ENCODE measurements around the gene CDC16. TPM values are rescaled to one million over a fixed set of nuclear protein-coding genes. Genes with fewer than 3 reads are reported as not detected.

CDC16 gene
- 48.8 and 50.6 TPM in 2 replicates for polyA plus RNA-seq (2013)

GRCh38 chr13:114234645-114235421 lies at the start of gene CDC16:
Gene CDC16, plus strand, starts transcription at chr13:114234897. Its CDS starts 188 bp downstream, at chr13:114235085.
- no peak within 1 kb of the TSS for H3K23ac ChIP-seq (ENCODE audit: low read length)
- peaks cover 19 to 25% of the 10 kb centered on the region in 2 experiments for H3K36me3 ChIP-seq (ENCODE audit: control insufficient read depth in 1 of 2, insufficient read depth in 2 of 2, low read length in 2 of 2)
- no peaks in the 10 kb centered on the region for H3K9me3 ChIP-seq (ENCODE audit: insufficient read depth, low read depth, low read length)
- H3K14ac ChIP-seq (ENCODE audit: low read length), result peak within 1 kb of the TSS; percentile 93
- H4K91ac ChIP-seq (ENCODE audit: low read depth, low read length), result peak within 1 kb of the TSS; percentile 86
- peaks cover 7% of the 10 kb centered on the region for H3K79me1 ChIP-seq (ENCODE audit: low read length)
- H3K4ac ChIP-seq (ENCODE audit: low read depth, low read length), result peak within 1 kb of the TSS; percentile 93
- DNase-seq, result peak; percentile 78 to 90
- H3K79me2 ChIP-seq (ENCODE audit: control insufficient read depth, insufficient read depth, low read length, poor library complexity), result peaks cover 10% of the 10 kb centered on the region
- H2BK5ac ChIP-seq (ENCODE audit: low read depth, low read length, poor library complexity), result peak within 1 kb of the TSS; percentile 37
- peak within 1 kb of the TSS; percentile 100 for H4K8ac ChIP-seq (ENCODE audit: low read depth, low read length)
- no peaks in the 10 kb centered on the region for H3K27me3 ChIP-seq (ENCODE audit: insufficient read depth, low read length)
- H4K12ac ChIP-seq (ENCODE audit: low read depth, low read length), result peak within 1 kb of the TSS; percentile 91
- H3K9ac ChIP-seq (ENCODE audit: low read length), result peak within 1 kb of the TSS; percentile 95
- no peak within 1 kb of the TSS for H2BK12ac ChIP-seq (ENCODE audit: low read length)
- no CpG with 5 or more reads among the region's 76 CpGs for WGBS (ENCODE audit: extremely low coverage, insufficient coverage, insufficient read length)
- peak within 1 kb of the TSS; percentile 4 for H3K27ac ChIP-seq (ENCODE audit: low read depth, low read length)
- H3K4me2 ChIP-seq (ENCODE audit: low read length), result peak within 1 kb of the TSS; percentile 88
- H3K18ac ChIP-seq (ENCODE audit: low read length), result peak within 1 kb of the TSS; percentile 89
- peak within 1 kb of the TSS; percentile 17 for H2AK5ac ChIP-seq (ENCODE audit: low read length)
- H3K4me3 ChIP-seq (ENCODE audit: low read depth, low read length), result peak within 1 kb of the TSS; percentile 97
- H2BK120ac ChIP-seq (ENCODE audit: insufficient read depth, low read length, poor library complexity), result peak within 1 kb of the TSS; percentile 90
- H2AFZ ChIP-seq (ENCODE audit: insufficient read depth, low read length, poor library complexity), result peak within 1 kb of the TSS; percentile 98
- H3K4me1 ChIP-seq (ENCODE audit: control insufficient read depth in 1 of 2, insufficient read depth in 2 of 2, low read length in 2 of 2), result peaks cover 5 to 6% of the 10 kb centered on the region in 2 experiments

- H3K9ac ChIP-seq (ENCODE audit: low read length), result no peak overlapping the region
- DNase-seq, result no peak
- no CpG with 5 or more reads among the region's 15 CpGs for WGBS (ENCODE audit: extremely low coverage, insufficient coverage, insufficient read length)
Measured at GRCh38 chr13:114185182-114185971, 49.3 kb upstream of the CDC16 start.

GRCh38 chr13:114194853-114195252 lies 39.8 kb upstream of the CDC16 start:
- no peaks in the 10 kb centered on the region for H3K79me1 ChIP-seq (ENCODE audit: low read length)
- no peak overlapping the region for H3K4me3 ChIP-seq (ENCODE audit: low read depth, low read length)
- H2BK12ac ChIP-seq (ENCODE audit: low read length), result no peak overlapping the region
- no peak overlapping the region for H3K18ac ChIP-seq (ENCODE audit: low read length)
- H3K9me3 ChIP-seq (ENCODE audit: insufficient read depth, low read depth, low read length), result peaks cover 9% of the 10 kb centered on the region
- H3K36me3 ChIP-seq (ENCODE audit: control insufficient read depth in 1 of 2, insufficient read depth in 2 of 2, low read length in 2 of 2), result no peaks in the 10 kb centered on the region
- H4K91ac ChIP-seq (ENCODE audit: low read depth, low read length), result no peak overlapping the region
- H3K27ac ChIP-seq (ENCODE audit: low read depth, low read length), result no peak overlapping the region
- no peak overlapping the region for H2BK5ac ChIP-seq (ENCODE audit: low read depth, low read length, poor library complexity)
- no peak overlapping the region for H3K4ac ChIP-seq (ENCODE audit: low read depth, low read length)
- H3K9ac ChIP-seq (ENCODE audit: low read length), result no peak overlapping the region
- no peak for DNase-seq
- no peak overlapping the region for H3K14ac ChIP-seq (ENCODE audit: low read length)
- H3K4me2 ChIP-seq (ENCODE audit: low read length), result no peak overlapping the region
- H3K79me2 ChIP-seq (ENCODE audit: control insufficient read depth, insufficient read depth, low read length, poor library complexity), result no peaks in the 10 kb centered on the region
- no CpG with 5 or more reads among the region's 5 CpGs for WGBS (ENCODE audit: extremely low coverage, insufficient coverage, insufficient read length)
- no peaks in the 10 kb centered on the region for H3K4me1 ChIP-seq (ENCODE audit: control insufficient read depth in 1 of 2, insufficient read depth in 2 of 2, low read length in 2 of 2)
- H2BK120ac ChIP-seq (ENCODE audit: insufficient read depth, low read length, poor library complexity), result no peak overlapping the region
- no peaks in the 10 kb centered on the region for H3K27me3 ChIP-seq (ENCODE audit: insufficient read depth, low read length)
- H2AFZ ChIP-seq (ENCODE audit: insufficient read depth, low read length, poor library complexity), result no peak overlapping the region
- H4K12ac ChIP-seq (ENCODE audit: low read depth, low read length), result no peak overlapping the region
- H4K8ac ChIP-seq (ENCODE audit: low read depth, low read length), result no peak overlapping the region
- H3K23ac ChIP-seq (ENCODE audit: low read length), result no peak overlapping the region
- H2AK5ac ChIP-seq (ENCODE audit: low read length), result no peak overlapping the region

More at GRCh38 chr13:114185182-114185971, 49.3 kb upstream of the CDC16 start:
- Histone ChIP-seq H2AFZ (ENCODE audit: insufficient read depth, low read length, poor library complexity) (no peak overlapping the region), H3K27ac (ENCODE audit: low read depth, low read length) (no peak overlapping the region), H2BK120ac (ENCODE audit: insufficient read depth, low read length, poor library complexity) (no peak overlapping the region), H3K36me3 (ENCODE audit: control insufficient read depth in 1 of 2, insufficient read depth in 2 of 2, low read length in 2 of 2) (no peaks in the 10 kb centered on the region), H3K79me1 (ENCODE audit: low read length) (no peaks in the 10 kb centered on the region), H3K18ac (ENCODE audit: low read length) (no peak overlapping the region), H3K4ac (ENCODE audit: low read depth, low read length) (no peak overlapping the region), H3K4me3 (ENCODE audit: low read depth, low read length) (peak overlapping the region; percentile 43), H4K91ac (ENCODE audit: low read depth, low read length) (no peak overlapping the region), H2BK12ac (ENCODE audit: low read length) (no peak overlapping the region), H3K4me1 (ENCODE audit: control insufficient read depth in 1 of 2, insufficient read depth in 2 of 2, low read length in 2 of 2) (no peaks in the 10 kb centered on the region), H3K9me3 (ENCODE audit: insufficient read depth, low read depth, low read length) (peaks cover 3% of the 10 kb centered on the region), H3K14ac (ENCODE audit: low read length) (no peak overlapping the region), H4K8ac (ENCODE audit: low read depth, low read length) (no peak overlapping the region), H2BK5ac (ENCODE audit: low read depth, low read length, poor library complexity) (no peak overlapping the region), H3K4me2 (ENCODE audit: low read length) (no peak overlapping the region), H2AK5ac (ENCODE audit: low read length) (no peak overlapping the region), H3K23ac (ENCODE audit: low read length) (no peak overlapping the region), H4K12ac (ENCODE audit: low read depth, low read length) (no peak overlapping the region), H3K27me3 (ENCODE audit: insufficient read depth, low read length) (peaks cover 4% of the 10 kb centered on the region), H3K79me2 (ENCODE audit: control insufficient read depth, insufficient read depth, low read length, poor library complexity) (no peaks in the 10 kb centered on the region)

- no CpG with 5 or more reads among the region's 5 CpGs for WGBS (ENCODE audit: extremely low coverage, insufficient coverage, insufficient read length)
- no peaks in the 10 kb centered on the region for H3K36me3 ChIP-seq (ENCODE audit: control insufficient read depth in 1 of 2, insufficient read depth in 2 of 2, low read length in 2 of 2)
- no peaks in the 10 kb centered on the region for H3K79me1 ChIP-seq (ENCODE audit: low read length)
- no peak overlapping the region for H2AFZ ChIP-seq (ENCODE audit: insufficient read depth, low read length, poor library complexity)
- H2BK5ac ChIP-seq (ENCODE audit: low read depth, low read length, poor library complexity), result no peak overlapping the region
- no peak overlapping the region for H3K4ac ChIP-seq (ENCODE audit: low read depth, low read length)
- no peak overlapping the region for H3K4me2 ChIP-seq (ENCODE audit: low read length)
- no peak overlapping the region for H4K12ac ChIP-seq (ENCODE audit: low read depth, low read length)
- H2BK120ac ChIP-seq (ENCODE audit: insufficient read depth, low read length, poor library complexity), result no peak overlapping the region
- no peak overlapping the region for H3K14ac ChIP-seq (ENCODE audit: low read length)
- H3K79me2 ChIP-seq (ENCODE audit: control insufficient read depth, insufficient read depth, low read length, poor library complexity), result no peaks in the 10 kb centered on the region
- no peak overlapping the region for H4K8ac ChIP-seq (ENCODE audit: low read depth, low read length)
- DNase-seq, result no peak
- H2BK12ac ChIP-seq (ENCODE audit: low read length), result no peak overlapping the region
- H3K9me3 ChIP-seq (ENCODE audit: insufficient read depth, low read depth, low read length), result peaks cover 14% of the 10 kb centered on the region
- H4K91ac ChIP-seq (ENCODE audit: low read depth, low read length), result no peak overlapping the region
- no peak overlapping the region for H3K9ac ChIP-seq (ENCODE audit: low read length)
- H3K27ac ChIP-seq (ENCODE audit: low read depth, low read length), result no peak overlapping the region
- no peak overlapping the region for H3K18ac ChIP-seq (ENCODE audit: low read length)
- H3K27me3 ChIP-seq (ENCODE audit: insufficient read depth, low read length), result no peaks in the 10 kb centered on the region
- no peaks in the 10 kb centered on the region for H3K4me1 ChIP-seq (ENCODE audit: control insufficient read depth in 1 of 2, insufficient read depth in 2 of 2, low read length in 2 of 2)
- H2AK5ac ChIP-seq (ENCODE audit: low read length), result no peak overlapping the region
- H3K4me3 ChIP-seq (ENCODE audit: low read depth, low read length), result no peak overlapping the region
- no peak overlapping the region for H3K23ac ChIP-seq (ENCODE audit: low read length)
Measured at GRCh38 chr13:114196629-114197028, 38.1 kb upstream of the CDC16 start.

Measured in trophoblast cell (in vitro differentiated cells and primary cell).